ENCODE results near the gene RASL10A.

Gene RASL10A

GRCh38 chr22:29308148-29308790 lies 7.2 kb downstream of the RASL10A start:
- Histone ChIP-seq H3K27ac (peak overlapping the region in 19 of 21 experiments; percentile 12 to 97 (median 93)), H3K4me3 (peak overlapping the region; percentile 54 to 96 (median 72))

- peak overlapping the region; percentile 54 to 96 (median 72) for H3K4me3 ChIP-seq
- peak overlapping the region in 20 of 21 experiments; percentile 80 to 97 (median 93) for H3K27ac ChIP-seq
Measured at GRCh38 chr22:29307596-29308147, 7.8 kb downstream of the RASL10A start.

DNA sequence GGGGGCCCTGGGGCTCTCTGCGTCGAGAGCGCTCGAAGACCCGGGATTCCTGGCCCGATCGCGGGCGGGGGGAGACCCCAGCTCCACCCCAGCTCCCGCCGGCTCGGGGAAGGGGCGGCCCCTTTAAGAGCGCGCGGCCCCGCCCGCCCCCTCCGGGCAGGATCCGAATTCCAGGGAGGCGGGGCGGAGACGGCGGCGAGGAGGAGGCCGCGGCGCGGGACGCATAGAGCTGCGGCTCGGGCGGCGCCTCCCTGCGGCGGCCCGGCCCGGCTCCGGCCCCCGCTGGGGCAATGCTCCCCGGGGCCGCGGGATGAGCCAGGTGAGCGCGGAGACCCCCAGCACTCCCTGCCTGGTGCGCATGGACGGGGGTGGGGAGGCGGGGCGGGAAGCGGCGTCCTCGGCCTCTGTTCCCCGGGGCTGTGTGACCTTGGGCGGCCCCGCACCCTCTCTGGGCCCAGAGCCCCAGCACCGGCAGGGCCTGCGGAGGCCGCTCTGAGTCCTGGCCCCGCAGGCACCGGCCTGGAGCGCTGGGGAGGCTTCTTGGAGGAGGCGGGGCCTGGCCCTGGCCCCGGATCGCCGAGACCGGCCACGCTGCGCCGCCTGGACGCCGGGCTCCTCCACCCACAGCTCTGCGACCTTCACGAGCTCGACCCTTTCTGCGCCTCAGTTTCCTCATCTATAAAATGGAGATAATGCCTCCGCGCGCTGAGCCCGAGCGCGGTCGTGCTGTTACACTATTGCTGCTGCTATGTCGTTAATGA lies 8.5 kb downstream of the RASL10A start:
- peak overlapping the region; percentile 80 to 97 (median 93) for H3K27ac ChIP-seq
- H3K4me3 ChIP-seq = peak overlapping the region; percentile 54 to 96 (median 72)

DNA sequence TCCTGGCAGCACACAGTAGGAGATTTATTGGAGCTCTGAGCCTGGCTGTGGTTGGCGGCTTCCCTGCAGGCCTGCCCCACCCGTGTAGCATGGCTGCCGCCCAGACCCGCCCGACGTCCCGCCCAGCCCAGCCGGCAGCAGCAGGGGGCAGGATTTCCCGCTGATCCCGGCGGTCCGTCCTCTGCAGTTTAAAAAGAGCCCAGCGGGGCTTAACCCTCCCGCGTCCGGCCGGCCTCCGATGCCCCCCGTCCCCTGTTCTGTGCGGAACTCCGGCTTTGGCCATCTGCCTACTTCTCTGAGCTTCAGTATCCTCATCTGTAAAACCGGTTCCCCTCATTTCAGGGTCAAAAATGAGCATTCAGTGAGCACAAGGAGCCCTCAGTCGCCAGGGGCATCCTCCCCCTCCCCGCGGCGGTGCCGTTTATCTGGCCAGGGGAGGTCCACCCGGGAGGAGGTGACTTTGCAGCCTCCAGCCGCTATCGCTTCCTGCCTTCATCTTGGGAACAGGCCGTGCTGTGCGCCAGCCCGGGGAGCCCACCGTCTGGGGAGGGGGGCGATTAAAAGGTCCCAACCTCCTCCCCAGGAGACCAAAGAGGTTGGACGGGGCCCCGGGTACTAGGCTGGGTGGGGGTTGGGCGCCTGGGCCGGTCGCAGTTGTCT lies 9.2 kb downstream of the RASL10A start, which contains the start of gene GAS2L1:
Gene GAS2L1 (plus strand): TSS at position 476 of the 660 bp plus-strand sequence. CDS start 1,456 bp downstream, outside the sequence.
- Histone ChIP-seq H3K4me3 (peak within 1 kb of the TSS; percentile 54 to 96 (median 72)), H3K27ac (peak within 1 kb of the TSS; percentile 80 to 97 (median 93))

DNA sequence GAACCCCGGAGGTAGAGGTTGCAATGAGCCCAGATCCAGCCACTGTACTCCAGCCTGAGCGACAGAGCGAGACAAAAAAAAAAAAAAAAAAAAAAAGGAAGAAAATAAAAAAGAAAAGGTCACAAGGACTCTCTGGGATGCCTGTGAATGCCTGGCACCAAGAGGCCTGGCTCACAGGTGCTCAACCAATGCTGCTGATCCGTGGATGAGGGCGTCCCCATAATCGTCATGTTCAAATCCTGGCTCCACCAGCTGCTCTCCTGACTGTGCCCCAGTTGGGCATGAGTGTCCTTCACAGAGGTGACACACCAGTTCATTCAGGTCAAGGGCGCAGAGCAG lies 9.7 kb downstream of the RASL10A start:
- peak overlapping the region in 4 of 7 experiments; percentile 54 to 96 (median 82) for H3K4me3 ChIP-seq

GRCh38 chr22:29302681-29303465 lies 12.6 kb downstream of the RASL10A start:
- H3K27ac ChIP-seq = peak overlapping the region in 6 of 21 experiments; percentile 6 to 61 (median 36)

More for the DNA sequence above, 9.7 kb downstream of the RASL10A start:
- peak overlapping the region in 8 of 21 experiments; percentile 88 to 97 (median 94) for H3K27ac ChIP-seq

DNA sequence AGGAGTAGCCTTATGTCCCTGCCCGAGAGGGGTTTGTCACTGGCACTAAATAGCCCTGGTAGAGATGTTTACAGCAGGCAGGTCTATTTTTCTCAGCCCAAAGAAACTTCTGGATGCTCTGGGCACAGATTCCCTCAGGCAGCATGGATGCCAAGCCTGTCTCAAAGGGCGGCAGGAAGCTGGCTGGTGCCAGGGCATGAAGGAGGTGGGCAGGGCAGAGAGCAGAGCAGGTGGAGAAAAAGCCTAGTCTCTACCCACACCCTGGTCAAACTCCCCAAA lies 13.2 kb downstream of the RASL10A start:
- peak overlapping the region in 3 of 21 experiments; percentile 6 to 32 (median 23) for H3K27ac ChIP-seq

More at GRCh38 chr22:29302681-29303465, 12.6 kb downstream of the RASL10A start:
- no peak overlapping the region for H3K4me3 ChIP-seq

GRCh38 chr22:29301716-29302401 lies 13.6 kb downstream of the RASL10A start:
- Histone ChIP-seq H3K4me3 (no peak overlapping the region), H3K27ac (peak overlapping the region in 3 of 21 experiments; percentile 6 to 32 (median 23))

More for the DNA sequence above, 13.2 kb downstream of the RASL10A start:
- no peak overlapping the region for H3K4me3 ChIP-seq

DNA sequence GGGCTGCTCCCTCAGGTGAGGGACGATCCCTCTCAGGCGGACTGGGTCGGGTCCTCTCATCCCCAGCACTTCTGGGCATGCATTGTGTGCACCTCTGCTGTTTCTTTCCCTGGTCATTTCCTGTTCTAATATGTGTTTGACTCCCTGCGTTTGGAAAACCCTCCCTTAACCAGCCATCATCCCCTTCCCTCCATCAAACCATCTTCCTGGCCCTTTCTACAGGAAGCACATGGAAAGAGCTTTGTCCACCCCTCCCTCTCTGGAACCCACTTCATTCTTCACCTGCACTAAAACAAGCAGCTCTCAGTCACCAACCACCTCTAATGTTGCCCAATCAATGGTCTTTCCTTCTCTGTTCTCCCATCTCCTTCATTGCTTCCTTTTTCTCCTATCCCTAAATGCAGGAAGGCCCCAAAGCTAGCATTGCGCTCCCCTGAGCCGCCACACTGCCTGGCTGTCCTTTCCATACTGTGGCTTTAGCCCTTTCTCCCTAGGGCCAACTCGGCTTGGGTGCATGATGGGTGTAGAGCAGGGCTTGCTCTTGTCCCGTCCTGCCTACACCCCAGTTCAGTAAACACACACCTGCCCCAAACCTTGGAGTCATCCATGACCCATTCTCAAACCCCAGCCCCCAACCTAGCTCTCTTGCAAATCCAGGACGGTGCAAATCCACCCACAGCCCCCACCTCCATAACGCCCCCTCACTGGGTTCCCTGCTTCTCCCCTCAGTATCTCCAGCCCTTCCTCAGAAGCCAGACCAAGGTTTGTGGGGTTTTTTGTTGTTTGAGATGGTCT lies 14.5 kb downstream of the RASL10A start:
- peak overlapping the region in 1 of 21 experiments; percentile 35 for H3K27ac ChIP-seq
- no peak overlapping the region for H3K4me3 ChIP-seq

GRCh38 chr22:29300467-29300806 lies 15.1 kb downstream of the RASL10A start:
- no peak overlapping the region for H3K27ac ChIP-seq
- no peak overlapping the region for H3K4me3 ChIP-seq

GRCh38 chr22:29299136-29299900 lies 16.2 kb downstream of the RASL10A start:
- no peak overlapping the region for H3K4me3 ChIP-seq
- H3K27ac ChIP-seq = no peak overlapping the region

GRCh38 chr22:29298641-29299040 lies 16.9 kb downstream of the RASL10A start:
- Histone ChIP-seq H3K4me3 (no peak overlapping the region), H3K27ac (no peak overlapping the region)

DNA sequence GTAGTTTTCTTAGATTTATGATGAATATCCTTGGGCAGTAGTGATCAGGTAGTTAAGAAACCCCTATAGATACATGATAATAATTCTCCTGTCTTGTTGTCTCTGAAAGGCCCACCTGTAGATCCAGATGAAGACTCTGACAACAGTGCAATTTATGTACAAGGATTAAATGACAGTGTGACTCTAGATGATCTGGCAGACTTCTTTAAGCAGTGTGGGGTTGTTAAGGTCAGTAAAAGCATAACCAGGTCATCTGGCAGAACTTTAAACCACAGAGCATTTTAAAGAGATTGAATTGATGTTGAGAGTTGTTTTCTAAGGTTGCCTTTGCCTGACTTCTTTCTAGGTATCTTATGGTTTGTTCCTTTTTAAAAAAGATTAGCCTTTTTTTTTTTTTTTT lies 23.1 kb downstream of the RASL10A start:
- H3K4me3 ChIP-seq = no peak overlapping the region
- H3K27ac ChIP-seq = no peak overlapping the region

DNA sequence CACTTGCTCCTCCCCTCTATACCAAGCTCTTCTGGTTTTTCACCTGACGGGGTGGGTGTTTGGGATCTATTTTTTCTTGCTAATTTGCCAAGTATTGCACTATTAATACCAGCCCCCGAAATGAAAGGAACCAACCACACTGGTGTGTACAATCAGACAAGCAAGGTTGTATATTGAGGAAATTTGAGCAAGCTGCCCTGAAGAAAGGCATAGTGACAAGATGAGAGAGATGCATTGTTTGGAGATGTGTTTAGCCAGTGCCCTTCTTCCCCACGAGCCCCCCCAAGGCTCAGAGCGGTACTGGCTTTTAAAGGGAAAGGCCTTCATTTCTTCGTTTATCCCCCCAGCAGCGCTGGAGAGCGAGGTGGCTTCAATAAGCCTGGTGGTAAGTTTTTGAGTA lies 24.3 kb downstream of the RASL10A start:
- Histone ChIP-seq H3K27ac (no peak overlapping the region), H3K4me3 (no peak overlapping the region)

DNA sequence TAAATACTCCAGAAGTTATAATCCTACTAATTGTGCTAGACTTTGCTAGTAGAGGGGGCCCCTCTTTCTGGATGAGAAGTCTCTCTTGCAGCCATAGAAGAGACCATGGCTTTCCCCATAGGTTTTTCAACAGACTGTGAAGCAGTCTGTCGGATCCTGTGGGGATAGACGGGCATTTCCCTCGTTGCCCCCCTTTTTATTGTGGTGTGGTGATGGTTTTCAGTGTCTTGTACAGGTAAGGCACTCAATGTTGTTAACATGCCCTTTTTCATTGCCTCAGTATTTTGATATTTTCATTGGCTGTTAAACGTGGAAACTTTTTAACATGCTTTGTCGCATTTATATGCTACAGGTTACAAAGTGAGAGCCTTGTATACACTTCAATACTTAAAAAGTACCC lies 25.4 kb downstream of the RASL10A start:
- no peak overlapping the region for H3K27ac ChIP-seq
- no peak overlapping the region for H3K4me3 ChIP-seq

DNA sequence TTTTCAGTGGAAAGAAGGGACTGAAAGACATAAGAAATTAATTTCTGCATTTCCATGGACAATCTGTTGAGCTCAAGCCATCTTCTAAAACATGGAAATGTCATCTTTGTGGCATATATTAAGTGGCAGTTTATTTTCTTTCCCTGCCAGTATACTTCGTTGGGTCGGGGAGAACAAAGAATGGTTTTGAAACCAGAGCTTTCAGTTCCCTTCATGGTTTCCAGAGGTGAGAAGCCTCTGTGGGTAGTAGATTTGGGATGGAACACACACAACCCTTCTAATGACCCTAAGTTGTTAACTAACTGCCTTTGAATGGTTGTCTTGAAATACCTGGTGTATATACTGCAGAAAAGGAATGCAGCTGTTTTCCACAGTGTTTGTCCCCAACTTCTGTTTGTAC lies 26.7 kb downstream of the RASL10A start:
- Histone ChIP-seq H3K4me3 (no peak overlapping the region), H3K27ac (no peak overlapping the region)

DNA sequence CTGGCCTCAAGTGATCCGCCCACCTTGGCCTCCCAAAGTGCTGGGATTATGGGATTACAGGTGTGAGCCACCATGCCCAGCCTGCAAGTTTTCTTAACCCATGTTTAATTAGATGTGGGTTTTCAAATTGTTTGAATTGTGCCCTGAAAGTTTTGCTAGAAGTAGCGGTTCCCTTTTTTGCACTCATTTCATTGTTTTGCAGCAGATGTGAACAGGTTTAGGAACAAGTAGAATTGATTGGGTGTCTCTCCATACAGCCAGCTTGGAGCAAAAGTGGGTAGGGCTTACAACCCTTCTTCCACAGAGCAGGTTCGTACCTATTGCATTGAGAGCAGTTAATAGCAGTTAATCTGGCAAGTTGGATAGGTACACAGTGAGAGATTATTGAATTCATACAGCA lies 31.3 kb downstream of the RASL10A start:
- no peak overlapping the region for H3K4me3 ChIP-seq
- no peak overlapping the region for H3K27ac ChIP-seq

- Histone ChIP-seq H3K27ac (no peak overlapping the region), H3K4me3 (no peak overlapping the region)
Measured at GRCh38 chr22:29277927-29278326, 37.6 kb downstream of the RASL10A start.
